Measurements from ENCODE around the gene LMBRD2. TPM values are rescaled to one million over a fixed set of nuclear protein-coding genes. Genes with fewer than 3 reads are reported as not detected.

The LMBRD2 gene
- total RNA-seq, 4 donors from 2014 or later: 9.5 to 17.1 (median 11.1) TPM

- Histone ChIP-seq H3K27me3 (no peaks in the 10 kb centered on the region), H3K4me1 (peaks cover 9% of the 10 kb centered on the region), H3K27ac (no peak overlapping the region), H3K9me3 (no peaks in the 10 kb centered on the region), H3K36me3 (no peaks in the 10 kb centered on the region), H3K4me3 (no peak overlapping the region)
- DNase-seq (ENCODE audit: low spot score in 2 of 2): no peak
- WGBS: 66% methylated on average over 2 of the region's 2 CpGs
- no peak for TF ChIP-seq EP300 (IDR thresholded peaks at IDR 0.05)
- TF ChIP-seq CTCF (IDR thresholded peaks at IDR 0.05): no peak
- no peak for TF ChIP-seq POLR2A (IDR thresholded peaks at IDR 0.05)
- no peak for TF ChIP-seq POLR2AphosphoS5 (IDR thresholded peaks at IDR 0.05)
These were observed 94.3 kb downstream of the LMBRD2 start for GRCh38 chr5:36057386-36057785.

- Histone ChIP-seq H3K4me1 (peaks cover 9% of the 10 kb centered on the region), H3K4me3 (no peak overlapping the region), H3K36me3 (no peaks in the 10 kb centered on the region), H3K27ac (no peak overlapping the region), H3K9me3 (no peaks in the 10 kb centered on the region), H3K27me3 (no peaks in the 10 kb centered on the region)
- DNase-seq (ENCODE audit: low spot score in 2 of 2): no peak
- TF ChIP-seq CTCF (IDR thresholded peaks at IDR 0.05): no peak
- TF ChIP-seq POLR2A (IDR thresholded peaks at IDR 0.05): no peak
- no peak for TF ChIP-seq EP300 (IDR thresholded peaks at IDR 0.05)
- TF ChIP-seq POLR2AphosphoS5 (IDR thresholded peaks at IDR 0.05): no peak
- WGBS: 66% methylated on average over 5 of the region's 5 CpGs
These were observed 95.3 kb downstream of the LMBRD2 start for GRCh38 chr5:36056422-36056821.

- Histone ChIP-seq H3K9me3 (no peaks in the 10 kb centered on the region), H3K4me1 (peaks cover 9% of the 10 kb centered on the region), H3K27ac (no peak overlapping the region), H3K36me3 (no peaks in the 10 kb centered on the region), H3K4me3 (no peak overlapping the region), H3K27me3 (no peaks in the 10 kb centered on the region)
- TF ChIP-seq POLR2AphosphoS5 (IDR thresholded peaks at IDR 0.05): no peak
- 80% methylated on average over 5 of the region's 5 CpGs for WGBS
- DNase-seq (ENCODE audit: low spot score in 2 of 2): no peak
These were observed 95.7 kb downstream of the LMBRD2 start for GRCh38 chr5:36055984-36056383.

DNA sequence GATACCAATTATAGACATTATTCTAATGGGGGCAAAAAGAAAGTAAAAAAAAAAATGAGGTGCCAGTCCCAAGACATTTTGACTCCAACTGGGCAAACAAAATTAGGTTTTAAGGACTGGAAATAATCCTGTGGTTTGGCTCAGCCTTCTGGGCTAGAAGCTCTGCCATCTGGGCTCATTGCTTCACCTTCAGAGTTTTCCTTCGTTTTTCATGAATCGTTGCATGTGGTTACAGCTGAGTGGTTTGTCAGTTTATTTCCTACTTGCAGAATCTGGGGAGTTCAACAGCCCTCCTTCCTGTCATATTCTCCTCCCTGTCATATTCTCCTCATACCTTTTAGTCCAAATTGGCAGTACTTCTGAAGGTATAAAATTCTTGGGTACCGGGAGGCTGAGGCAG, 97.0 kb downstream of the LMBRD2 start:
- Histone ChIP-seq H3K27ac (no peak overlapping the region), H3K9me3 (no peaks in the 10 kb centered on the region), H3K4me1 (peaks cover 2% of the 10 kb centered on the region), H3K36me3 (no peaks in the 10 kb centered on the region), H3K4me3 (no peak overlapping the region), H3K27me3 (no peaks in the 10 kb centered on the region)
- 57% methylated on average over 3 of the region's 3 CpGs for WGBS
- no peak for DNase-seq (ENCODE audit: low spot score in 2 of 2)
- TF ChIP-seq CTCF (IDR thresholded peaks at IDR 0.05): no peak
- TF ChIP-seq EP300 (IDR thresholded peaks at IDR 0.05): no peak
- no peak for TF ChIP-seq POLR2A (IDR thresholded peaks at IDR 0.05)
- no peak for TF ChIP-seq POLR2AphosphoS5 (IDR thresholded peaks at IDR 0.05)

- Histone ChIP-seq H3K9me3 (no peaks in the 10 kb centered on the region), H3K4me1 (no peaks in the 10 kb centered on the region), H3K4me3 (no peak overlapping the region), H3K36me3 (no peaks in the 10 kb centered on the region), H3K27me3 (no peaks in the 10 kb centered on the region), H3K27ac (no peak overlapping the region)
- DNase-seq (ENCODE audit: low spot score in 2 of 2): no peak
- TF ChIP-seq EP300 (IDR thresholded peaks at IDR 0.05): no peak
- no peak for TF ChIP-seq POLR2AphosphoS5 (IDR thresholded peaks at IDR 0.05)
- no peak for TF ChIP-seq CTCF (IDR thresholded peaks at IDR 0.05)
- no peak for TF ChIP-seq POLR2A (IDR thresholded peaks at IDR 0.05)
These were observed 99.1 kb downstream of the LMBRD2 start for GRCh38 chr5:36052538-36052937.

DNA sequence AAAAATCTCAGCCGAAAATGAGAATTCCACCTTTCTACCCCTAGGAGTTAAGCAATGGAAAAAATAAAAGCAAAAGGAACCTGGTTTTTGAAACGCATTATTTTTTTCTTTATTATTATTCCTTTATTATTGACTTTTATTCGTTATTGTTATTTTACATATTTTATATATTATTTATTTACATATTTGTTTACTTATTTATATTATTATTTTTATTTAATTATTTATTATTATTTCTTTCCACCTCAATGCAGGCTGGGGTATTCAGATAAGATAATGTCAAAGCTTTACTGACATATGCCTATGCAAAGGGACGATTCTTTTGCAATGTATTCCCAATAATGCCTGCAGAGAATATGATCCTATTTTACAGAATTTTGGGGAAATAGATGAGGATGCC, 101.7 kb downstream of the LMBRD2 start:
- no peak for DNase-seq (ENCODE audit: low spot score in 2 of 2)
- H3K27me3 ChIP-seq: no peaks in the 10 kb centered on the region
- H3K4me1 ChIP-seq: peaks cover 3% of the 10 kb centered on the region
- 85% methylated on average over 4 of the region's 4 CpGs for whole genome bisulfite sequencing
- TF ChIP-seq POLR2A (IDR thresholded peaks at IDR 0.05): no peak
- no peaks in the 10 kb centered on the region for H3K9me3 ChIP-seq
- no peak overlapping the region for H3K27ac ChIP-seq
- no peaks in the 10 kb centered on the region for H3K36me3 ChIP-seq
- no peak overlapping the region for H3K4me3 ChIP-seq

Other genes starting within 250 kb of the LMBRD2 start
- gene CAPSL, start 213.3 kb downstream of the LMBRD2 start, total RNA-seq: not detected
- gene UGT3A1, start 160.5 kb downstream of the LMBRD2 start, total RNA-seq: under 1 TPM in 2 of 4 donors, not detected in 2; 0.13 to 0.19 TPM
- gene UGT3A2, start 85.0 kb downstream of the LMBRD2 start, total RNA-seq: 10 to 100 TPM in 1 of 4 donors, 1 to 10 TPM in 2, not detected in 1; 5.7 to 17.8 (median 7.8) TPM
- 10 to 100 TPM; 10.7 to 20.8 (median 13.5) TPM for gene SKP2, start 224 bp upstream of the LMBRD2 start, total RNA-seq
- gene NADK2, start 90.0 kb upstream of the LMBRD2 start, total RNA-seq: 10 to 100 TPM; 12.3 to 18.4 (median 15.7) TPM
- 1 to 10 TPM in 3 of 4 donors, under 1 TPM in 1; 0.95 to 2.8 (median 1.5) TPM for gene RANBP3L, start 150.0 kb upstream of the LMBRD2 start, total RNA-seq

All from suprapubic skin (tissue), 4 donors.